HG03558 (cell line): Measurements from ENCODE around the gene TRA2B.
"Not testable (repeated sequence)": the region's sequence is repeated elsewhere in the genome, so short reads cannot be mapped to it uniquely, and the experiment has no call there.

Experiments
- ATAC-seq: cut with Tn5 transposase; IDR thresholded peaks from one replicate; pipeline ENCODE4 v1.9.1; 2021; ENCODE audit warnings: moderate number of reproducible peaks; ENCODE audit not compliant: unreplicated experiment; ENCODE audit errors: extremely low read depth

The TRA2B gene

DNA sequence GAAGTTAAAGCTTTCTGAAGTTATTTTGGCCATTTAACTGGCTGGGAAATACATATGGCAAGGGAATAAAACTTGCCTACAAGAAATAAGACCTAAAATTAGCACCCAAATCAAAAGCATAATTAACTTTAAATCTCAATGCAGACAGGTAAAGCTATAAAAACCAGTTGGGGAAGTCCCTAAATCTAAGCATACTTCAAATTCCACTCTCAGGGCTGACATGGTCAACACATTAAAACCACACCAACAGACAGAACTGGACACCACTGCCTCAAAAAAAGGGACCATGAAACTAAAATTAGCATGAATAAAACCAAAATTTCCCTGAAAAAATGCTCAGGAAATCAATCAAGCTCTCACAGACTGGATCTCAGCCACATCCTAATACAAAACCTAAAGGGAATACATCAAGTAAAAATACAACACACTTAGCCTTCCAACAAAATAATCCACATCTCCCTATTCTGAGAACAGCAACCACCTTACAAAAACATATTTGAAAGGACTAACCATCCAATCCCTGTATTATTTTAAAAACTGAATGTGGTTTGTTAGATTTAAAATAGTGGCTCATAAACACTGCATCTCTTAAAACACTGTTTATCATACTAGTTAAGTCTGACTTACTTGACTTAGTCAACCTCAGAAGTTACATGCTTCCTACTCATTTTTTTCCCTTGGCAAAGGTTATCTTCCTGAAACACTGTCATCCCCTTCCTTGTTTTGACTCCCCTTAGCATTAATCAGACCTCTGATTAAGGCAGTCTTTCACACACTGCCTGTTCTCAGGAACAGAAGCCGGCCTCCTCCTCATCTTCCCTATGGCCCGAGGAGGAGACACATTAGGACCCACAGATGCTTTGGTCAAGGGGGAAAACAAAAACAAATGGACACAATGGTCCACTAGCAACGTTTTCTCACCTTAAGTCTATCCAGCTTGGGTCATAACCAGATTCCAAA lies 8.3 kb downstream of the TRA2B start:
- ATAC-seq: no peak

DNA sequence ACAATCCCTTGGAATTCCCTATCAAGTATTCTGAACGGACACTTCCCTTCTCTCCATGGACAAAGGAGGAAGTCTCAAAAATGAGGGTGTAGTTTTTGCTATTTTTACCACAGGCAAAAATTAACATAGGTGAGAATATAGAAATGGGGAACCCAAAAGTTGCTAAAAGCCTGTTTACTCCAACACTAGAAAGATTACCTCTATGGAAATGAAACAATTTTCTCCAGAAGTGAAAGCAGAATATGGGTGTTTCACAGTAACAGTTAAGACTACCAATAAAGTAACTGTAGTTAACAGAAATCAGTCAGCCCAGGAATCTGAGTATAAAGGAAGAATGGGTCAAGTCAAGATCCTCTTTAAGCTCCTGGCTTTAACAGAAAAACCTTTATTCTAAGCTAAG lies 9.3 kb downstream of the TRA2B start:
- ATAC-seq: no peak

DNA sequence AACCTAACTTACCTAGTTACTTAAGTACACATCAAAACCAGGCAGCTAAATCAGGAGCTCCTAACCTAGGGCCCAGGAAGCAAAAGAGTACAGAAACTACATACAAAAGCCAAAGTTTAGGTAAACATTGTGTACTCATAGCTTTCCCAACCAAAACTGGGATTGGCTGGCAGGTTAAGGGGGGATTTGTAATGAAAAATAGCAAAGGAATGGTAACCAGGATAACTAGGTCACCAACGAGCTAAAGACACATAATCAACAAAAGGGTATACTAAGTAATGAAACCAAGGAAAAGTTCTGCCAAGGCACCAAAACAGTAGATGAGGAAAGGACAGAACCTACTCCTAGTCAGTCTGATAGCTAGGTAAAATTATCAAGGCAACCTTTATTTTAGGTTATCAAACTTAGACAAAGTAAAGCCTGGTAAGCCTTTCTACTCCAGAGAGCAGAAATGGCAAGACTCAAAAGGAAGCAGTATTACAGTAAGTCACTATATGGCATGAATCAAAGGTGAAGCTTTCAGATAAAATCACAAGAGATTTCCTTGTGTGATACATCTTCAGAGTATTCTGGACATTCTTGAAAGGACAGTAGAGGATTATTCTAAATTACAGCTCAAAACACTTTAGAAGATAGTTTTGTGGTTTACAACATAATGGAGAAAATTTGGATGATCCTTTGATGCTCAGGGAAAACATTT lies 10.2 kb downstream of the TRA2B start:
- no peak for ATAC-seq

DNA sequence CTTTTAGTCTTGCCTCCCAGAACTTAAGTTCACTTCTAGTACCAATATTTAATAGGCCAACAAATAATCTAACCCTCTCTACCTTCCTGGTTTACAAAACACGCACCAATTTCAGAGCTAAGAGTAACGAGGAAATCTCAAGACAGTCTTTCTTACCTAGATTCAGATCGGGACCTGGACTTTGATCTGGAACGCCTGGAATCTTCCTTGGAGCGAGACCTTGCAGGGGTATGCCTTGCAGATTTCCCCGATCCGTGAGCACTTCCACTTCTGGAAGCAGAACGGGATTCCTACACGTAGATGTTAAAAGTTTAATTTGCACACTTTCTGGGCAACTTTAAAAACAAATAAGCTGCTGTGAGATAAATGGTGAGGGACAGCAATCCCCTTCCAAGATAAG lies 11.4 kb downstream of the TRA2B start:
- no peak for ATAC-seq

DNA sequence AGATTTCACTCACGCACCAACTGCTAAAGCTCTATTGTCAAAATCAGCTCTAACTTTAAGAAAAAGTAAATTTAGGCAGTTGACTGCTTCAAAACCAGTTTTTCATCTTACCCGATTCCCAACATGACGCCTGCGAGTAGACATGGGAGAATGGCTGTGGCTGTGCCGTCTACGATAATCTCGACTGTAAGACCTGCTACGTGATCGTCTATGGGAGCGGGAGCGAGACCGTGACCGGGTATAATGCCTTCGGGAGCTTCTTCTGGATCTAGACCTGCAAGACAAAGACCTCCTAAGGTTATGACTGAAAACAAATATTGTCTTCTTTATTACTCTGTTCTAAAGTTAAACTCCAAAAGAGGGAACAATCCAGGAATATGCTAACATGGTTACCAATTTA lies 12.5 kb downstream of the TRA2B start:
- no peak for ATAC-seq

DNA sequence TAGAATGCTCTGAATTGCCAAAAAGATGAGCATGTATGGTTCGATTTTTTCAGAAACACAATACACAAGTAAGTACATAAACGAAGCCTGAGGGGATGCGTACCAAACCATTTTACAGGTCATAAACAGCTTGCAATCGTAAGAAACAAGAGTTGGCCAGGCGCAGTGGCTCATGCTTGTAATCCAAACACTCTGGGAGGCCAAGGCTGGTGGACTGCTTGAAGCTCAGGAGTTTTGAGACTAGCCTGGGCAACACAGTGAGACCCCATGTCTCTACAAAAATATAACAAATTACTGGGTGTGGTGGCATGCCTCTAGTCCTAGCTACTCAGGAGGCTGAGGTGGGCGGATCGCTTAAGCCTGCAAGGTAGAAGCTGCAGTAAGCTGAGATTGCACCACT lies 13.4 kb downstream of the TRA2B start:
- ATAC-seq: no peak

DNA sequence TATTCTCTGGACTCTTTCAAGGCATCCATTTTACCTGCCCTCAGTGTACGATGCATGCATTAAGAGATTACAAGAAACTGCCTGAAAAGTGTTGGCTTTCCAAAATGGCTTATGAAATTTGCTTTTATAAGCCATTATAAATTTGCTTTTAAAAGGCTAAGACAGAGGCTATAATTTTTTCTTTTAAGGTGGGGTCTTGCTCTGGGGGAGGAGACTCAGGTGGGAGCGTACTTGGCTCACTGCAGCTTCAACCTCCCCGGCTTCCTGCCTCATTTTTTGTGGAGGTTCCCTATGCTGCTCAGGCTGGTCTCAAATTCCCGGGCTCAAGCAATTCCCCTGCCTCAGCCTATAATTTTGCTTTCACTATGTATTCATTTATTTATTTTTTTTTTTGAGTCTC lies 17.6 kb downstream of the TRA2B start:
- no peak for ATAC-seq

DNA sequence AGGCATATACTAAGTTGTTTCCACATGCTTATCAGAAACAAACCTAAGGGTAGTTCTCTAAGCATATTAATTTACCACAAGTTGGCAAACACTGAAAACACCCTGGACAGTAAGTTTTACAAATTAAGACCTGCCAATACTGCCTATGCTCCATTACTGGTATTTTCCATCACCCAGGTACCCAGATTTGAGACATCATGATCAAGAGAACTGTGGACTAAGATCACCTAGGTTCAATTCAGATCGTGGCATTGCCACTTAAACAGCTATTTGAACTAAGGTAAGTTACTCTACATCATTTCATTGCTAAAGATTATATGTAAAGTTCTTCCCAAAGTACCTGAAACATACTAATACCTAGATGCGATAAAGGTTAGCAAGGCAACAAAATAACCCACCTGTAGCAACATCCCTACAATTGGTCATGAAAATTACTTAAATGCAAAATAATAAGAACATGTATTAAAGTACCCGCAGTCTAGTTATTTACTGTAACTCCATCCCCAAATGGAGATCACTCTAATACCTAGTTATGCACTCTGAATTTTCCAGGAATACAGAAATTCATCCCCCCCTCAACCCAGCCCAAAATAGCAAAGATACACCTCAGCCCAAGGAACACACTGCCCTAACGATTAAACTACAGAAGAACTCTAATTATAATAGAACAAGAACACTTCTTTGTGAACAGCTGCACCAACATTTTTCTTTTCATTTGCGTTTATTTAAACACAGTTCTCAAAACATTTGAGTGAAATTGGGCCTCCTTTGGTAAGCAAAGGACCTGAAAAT lies 21.6 kb downstream of the TRA2B start:
- no peak for ATAC-seq

DNA sequence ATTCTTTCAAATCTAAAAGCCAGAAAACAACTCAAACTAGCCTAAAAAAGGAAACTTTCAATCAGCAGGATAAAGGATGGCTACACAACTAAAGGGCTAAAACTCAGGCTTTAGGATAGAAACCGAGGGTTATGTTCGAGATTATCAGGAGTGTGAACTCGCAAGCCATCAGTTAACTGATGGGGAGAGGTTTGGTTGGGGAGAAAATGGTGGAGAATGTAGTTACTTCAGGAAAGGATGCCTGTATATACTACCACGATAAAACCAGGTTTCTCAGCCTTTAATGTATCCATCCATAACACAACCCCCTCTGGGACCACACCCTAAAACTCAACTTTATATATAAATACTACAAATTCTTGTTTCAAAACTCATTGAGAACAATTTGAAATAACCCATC lies 22.2 kb downstream of the TRA2B start:
- ATAC-seq: no peak

DNA sequence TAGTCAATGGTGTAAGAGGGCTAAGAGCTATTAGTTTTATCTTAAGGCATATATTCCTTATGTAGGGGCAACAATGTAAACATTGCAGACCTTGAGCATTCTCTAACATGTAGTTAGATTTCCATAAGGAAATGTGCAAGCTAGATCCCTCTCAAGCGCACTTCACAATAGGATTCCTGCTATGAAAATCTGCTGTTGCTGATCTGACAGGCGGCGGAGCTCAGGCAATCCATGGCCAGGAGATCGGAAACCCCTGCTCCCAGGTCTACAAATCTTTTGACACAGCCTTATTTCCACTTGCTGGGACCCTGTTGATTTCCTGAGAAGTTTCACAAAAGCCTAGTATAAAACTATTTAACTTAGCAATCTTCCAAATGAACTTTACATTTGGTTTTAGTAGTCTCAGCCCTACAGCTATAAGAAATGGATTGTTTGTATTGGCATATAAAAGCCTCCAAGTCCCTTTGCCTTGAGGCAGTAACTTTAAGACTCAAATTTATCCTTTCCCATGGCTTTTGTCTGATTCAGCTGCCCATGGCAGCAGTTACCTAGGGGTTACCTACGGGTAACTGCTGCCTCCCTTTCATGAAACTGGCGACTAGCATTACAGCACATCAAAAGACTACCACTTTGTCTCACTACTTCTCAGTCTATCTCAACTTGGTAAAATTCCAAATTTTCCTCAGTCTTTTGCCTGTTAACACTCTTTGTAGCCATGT lies 22.7 kb downstream of the TRA2B start:
- no peak for ATAC-seq

DNA sequence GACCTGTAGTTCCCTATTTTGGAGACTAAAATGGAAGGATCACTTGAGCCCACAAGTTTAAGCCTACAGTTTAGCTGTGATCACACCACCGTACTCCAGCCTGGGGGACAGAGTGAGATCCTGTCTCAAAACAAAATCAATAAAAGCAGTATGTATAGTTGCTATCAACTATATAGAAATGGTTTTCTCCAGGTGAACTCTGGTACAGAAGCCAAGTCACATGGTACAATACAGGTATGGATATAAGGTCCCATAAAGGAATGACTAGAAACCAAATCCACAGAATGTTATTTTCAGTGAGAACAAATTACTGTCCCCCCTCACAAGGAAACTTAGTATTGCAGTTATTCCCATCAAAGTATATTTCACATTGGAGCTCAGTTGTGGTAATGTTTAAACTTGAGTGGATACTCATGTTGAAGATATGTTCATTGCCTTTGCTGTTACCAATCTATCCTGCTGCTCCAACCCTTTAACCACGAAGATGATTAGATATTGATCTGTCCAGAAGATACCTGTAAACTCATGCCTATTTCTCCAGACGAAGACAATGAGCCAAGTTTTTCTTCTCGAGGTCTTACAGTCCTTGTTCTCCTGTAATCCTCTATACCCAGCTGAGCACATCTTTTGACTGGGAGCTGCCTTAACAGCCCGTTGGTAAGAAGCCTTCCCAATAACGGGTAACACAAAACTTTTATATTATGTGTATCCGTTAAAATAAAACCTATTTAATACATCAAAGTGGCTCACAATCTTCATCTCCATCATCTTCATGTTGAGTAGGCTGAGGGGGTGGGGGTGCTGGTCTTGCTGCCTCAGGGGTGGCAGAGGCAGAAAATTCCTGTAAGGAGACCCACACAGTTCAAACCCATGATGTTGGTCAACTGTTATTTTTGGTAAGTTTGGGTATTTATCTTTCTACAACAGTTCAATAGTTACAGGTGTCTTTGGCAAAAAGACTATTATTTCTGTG lies 24.6 kb downstream of the TRA2B start:
- ATAC-seq: no peak

DNA sequence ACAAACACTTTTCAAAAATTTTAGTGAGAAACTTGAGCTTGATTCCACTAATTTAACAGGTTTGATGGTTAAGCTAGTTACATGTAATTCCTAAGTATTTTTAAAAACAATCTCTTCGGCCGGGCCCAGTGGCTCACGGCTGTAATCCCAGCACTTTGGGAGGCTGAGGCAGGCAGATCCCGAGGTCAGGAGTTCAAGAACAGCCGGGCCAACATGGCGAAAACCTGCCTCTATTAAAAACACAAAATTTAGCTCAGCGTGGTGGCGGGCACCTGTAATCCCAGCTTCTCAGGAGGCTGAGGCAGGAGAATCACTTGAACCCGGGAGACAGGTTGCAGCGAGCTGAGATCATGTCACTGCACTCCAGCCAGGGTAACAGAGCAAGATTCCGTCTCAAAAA lies 25.3 kb downstream of the TRA2B start:
- ATAC-seq: no peak

DNA sequence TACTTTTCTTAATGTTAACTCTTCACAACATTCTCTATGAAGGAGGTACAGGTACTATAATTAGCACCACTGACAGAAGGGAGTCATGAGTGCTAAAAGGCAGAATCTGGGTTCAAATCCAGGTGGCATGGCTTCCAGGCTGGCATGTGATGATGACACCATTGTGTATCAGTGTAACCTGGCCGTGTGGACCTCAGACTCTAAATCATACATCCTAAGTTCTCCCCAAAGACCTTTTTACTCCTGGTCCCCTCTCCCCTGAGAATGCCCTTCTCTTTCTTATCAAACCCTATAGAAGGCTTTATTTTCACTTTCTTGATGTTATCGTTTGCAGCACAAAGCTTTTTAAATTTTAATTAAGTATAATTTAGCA lies 26.8 kb downstream of the TRA2B start:
- not testable (repeated sequence) for ATAC-seq

DNA sequence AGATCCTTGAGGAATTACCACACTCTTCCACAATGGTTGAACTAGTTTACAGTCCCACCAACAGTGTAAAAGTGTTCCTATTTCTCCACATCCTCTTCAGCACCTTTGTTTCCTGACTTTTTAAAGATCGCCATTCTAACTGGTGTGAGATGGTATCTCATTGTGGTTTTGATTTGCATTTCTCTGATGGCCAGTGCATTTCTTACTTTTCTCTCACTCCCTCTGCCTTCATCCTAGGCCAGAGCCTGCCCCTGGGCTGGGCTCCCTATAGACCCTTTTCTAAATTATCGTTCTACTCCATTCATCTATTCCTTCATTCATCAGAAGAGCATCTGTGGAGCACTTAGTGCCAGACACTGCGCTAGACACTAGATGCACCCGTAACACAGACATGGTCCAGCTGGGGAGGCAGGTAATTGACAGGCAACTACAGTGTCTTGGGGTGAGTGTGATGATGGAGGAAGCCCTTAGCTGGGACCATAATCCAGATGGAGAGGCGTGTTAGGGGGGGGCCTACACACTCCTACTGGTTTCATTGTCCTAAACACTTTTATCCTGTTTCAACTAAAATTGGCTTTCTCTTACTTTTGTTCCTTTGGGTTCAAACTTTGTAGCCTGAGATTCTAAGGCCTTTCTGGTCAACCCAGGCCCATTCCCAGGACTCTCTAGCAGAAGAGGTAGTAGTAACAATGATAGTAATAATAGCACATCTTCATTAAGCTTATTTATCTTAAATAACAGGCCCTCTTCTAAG lies 27.3 kb downstream of the TRA2B start:
- ATAC-seq: not testable (repeated sequence)

DNA sequence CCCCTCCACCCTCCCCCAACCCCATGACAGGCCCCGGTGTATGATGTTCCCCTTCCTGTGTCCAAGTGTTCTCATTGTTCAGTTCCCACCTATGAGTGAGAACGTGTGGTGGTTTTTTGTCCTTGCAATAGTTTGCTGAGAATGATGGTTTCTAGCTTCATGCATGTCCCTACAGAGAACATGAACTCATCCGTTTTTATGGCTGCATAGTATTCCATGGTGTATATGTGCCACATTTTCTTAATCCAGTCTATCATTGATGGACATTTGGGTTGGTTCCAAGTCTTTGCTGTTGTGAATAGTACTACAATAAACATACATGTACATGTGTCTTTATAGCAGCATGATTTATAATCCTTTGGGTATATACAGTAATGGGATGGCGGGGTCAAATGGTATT lies 27.9 kb downstream of the TRA2B start:
- not testable (repeated sequence) for ATAC-seq

DNA sequence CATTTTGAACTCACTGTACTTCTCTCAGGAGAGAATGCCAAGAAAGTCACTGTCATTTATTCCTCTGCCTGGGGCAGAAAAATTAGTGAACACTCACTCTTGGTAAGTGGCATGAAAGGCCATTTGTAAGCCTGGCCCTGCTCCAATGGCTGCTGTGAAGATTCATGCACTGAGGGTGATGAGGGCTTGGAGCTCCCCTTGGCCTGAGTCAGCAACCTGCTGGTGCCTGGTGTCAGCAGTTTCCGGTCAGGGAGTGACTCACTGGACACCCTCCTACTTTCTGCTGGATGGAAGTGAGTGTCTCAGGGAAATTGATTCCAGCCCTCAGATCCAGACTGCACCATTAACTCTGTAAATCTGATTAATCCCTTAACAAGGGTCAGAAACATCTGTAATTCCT lies 37.6 kb downstream of the TRA2B start:
- ATAC-seq: no peak

DNA sequence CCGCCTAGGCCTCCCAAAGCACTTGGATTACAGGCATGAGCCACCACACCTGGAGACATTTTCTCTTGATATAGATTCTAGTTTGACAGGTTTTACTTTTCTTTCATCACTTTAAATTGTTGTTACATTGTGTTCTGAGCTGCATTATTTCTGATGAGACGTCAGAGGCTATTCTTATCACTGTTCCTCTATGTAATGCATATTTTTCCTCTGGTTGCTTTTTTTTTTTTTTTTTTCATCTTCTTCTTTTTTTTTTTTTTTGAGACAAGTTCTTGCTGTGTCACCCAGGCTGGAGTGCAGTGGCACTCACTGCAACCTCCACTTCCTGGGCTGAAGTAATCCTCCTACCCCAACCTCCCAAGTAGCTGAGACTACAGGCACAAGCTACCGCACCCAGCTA lies 41.2 kb downstream of the TRA2B start:
- ATAC-seq: no peak

DNA sequence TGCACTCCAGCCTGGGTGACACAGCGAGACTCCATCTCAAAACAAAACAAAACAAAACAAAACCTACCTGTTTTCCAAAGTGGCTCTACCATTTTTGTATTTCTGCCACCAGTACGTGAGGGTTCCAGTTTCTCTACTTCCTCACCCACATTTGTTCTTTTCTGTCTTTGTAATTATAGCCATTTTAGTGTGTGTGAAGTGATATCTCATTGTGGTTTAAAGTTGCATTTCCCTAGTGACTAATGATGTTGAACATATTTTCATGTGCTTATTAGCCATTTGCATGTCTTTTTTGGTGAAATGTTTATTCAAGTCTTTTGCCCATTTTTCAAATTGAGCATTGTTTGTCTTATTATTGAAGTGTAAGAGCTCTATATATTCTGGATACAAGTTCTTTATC lies 50.7 kb downstream of the TRA2B start:
- ATAC-seq: no peak
